IMR-90 (cell line): ENCODE results near the gene MCM6. TPM values are rescaled to one million over a fixed set of nuclear protein-coding genes. Genes with fewer than 3 reads are reported as not detected.

Experiments
- ATAC-seq: fragments of 200-7000 bp; cut with Tn5 transposase; 2 replicates; pipeline ENCODE4 v1.9.1; 2020; ENCODE audit warnings: low read depth, mild to moderate bottlenecking, moderate library complexity
- BruUV-seq: library from RNA; stranded (reverse); fragments of 400-500 nt; replicated peaks from 2 replicates; lab custom pipeline; 2021; lab: Mats Ljungman, UMichigan
- CTCF ChIA-PET: fragments of 300-600 bp; formaldehyde crosslinking; extraction: SDS; loops from one replicate; lab custom pipeline; 2021; ENCODE audit warnings: antibody characterized with exemption; lab: Yijun Ruan, JAX
- POLR2A ChIA-PET: fragments of 300-600 bp; sonication (Branson Sonifier 250); formaldehyde crosslinking; loops from one replicate; lab custom pipeline; 2022; ENCODE audit warnings: antibody characterized with exemption; ENCODE audit not compliant: unreplicated experiment; lab: Charles Lee
- DNase-seq: peaks from one replicate; pipeline ENCODE4 v3.0.0; 2013
- H2AFZ ChIP-seq: replicated peaks from 2 replicates; pipeline ENCODE3; 2013; ENCODE audit warnings: low read length, mild to moderate bottlenecking; ENCODE audit not compliant: poor library complexity
- H2AK5ac ChIP-seq: 2 replicates; pipeline ENCODE4 v1.6.1; 2013; ENCODE audit warnings: low read depth, low read length, inconsistent platforms
- H2AK9ac ChIP-seq: replicated peaks from 2 replicates; pipeline ENCODE3; 2013; ENCODE audit warnings: mild to moderate bottlenecking, low read depth, low read length, moderate library complexity; ENCODE audit not compliant: poor library complexity
- H2BK120ac ChIP-seq: 2 replicates; pipeline ENCODE4 v1.6.1; 2013; ENCODE audit warnings: low read depth, low read length, inconsistent platforms
- H2BK15ac ChIP-seq: 3 replicates; pipeline ENCODE4 v1.6.1; 2013; ENCODE audit warnings: low read depth, low read length, inconsistent platforms
- H2BK20ac ChIP-seq: 2 replicates; pipeline ENCODE4 v1.6.1; 2013; ENCODE audit warnings: low read depth, mild to moderate bottlenecking, inconsistent platforms, low read length, moderate library complexity
- H2BK5ac ChIP-seq: 2 replicates; pipeline ENCODE4 v1.6.1; 2013; ENCODE audit warnings: mild to moderate bottlenecking, low read depth, low read length, inconsistent platforms; ENCODE audit not compliant: poor library complexity, severe bottlenecking
- H3K14ac ChIP-seq: replicated peaks from 2 replicates; pipeline ENCODE4 v1.6.1; 2013; ENCODE audit warnings: low read depth, low read length, inconsistent platforms
- H3K18ac ChIP-seq: 2 replicates; pipeline ENCODE4 v1.6.1; 2013; ENCODE audit warnings: low read depth, low read length, control low read depth
- H3K23ac ChIP-seq: 2 replicates; pipeline ENCODE4 v1.6.1; 2013; ENCODE audit warnings: low read depth, low read length, inconsistent platforms
- H3K27ac ChIP-seq: 2 replicates; pipeline ENCODE4 v1.5.1; 2013; ENCODE audit warnings: mild to moderate bottlenecking, control low read depth, low read length; ENCODE audit not compliant: insufficient read depth
- H3K27me3 ChIP-seq: 2 replicates; pipeline ENCODE4 v1.6.1; 2013; ENCODE audit warnings: low read length; ENCODE audit not compliant: control insufficient read depth, insufficient read depth
- H3K36me3 ChIP-seq: 2 replicates; pipeline ENCODE4 v1.6.1; 2013; ENCODE audit warnings: low read length, mixed read lengths; ENCODE audit not compliant: control insufficient read depth, insufficient read depth
- H3K4ac ChIP-seq: 2 replicates; pipeline ENCODE4 v1.6.1; 2013; ENCODE audit warnings: low read depth, low read length, inconsistent platforms
- H3K4me1 ChIP-seq: 2 replicates; pipeline ENCODE4 v1.6.1; 2013; ENCODE audit warnings: low read length, mixed read lengths; ENCODE audit not compliant: control insufficient read depth, insufficient read depth
- H3K4me2 ChIP-seq: 2 replicates; pipeline ENCODE4 v1.6.1; 2013; ENCODE audit warnings: low read depth, mild to moderate bottlenecking, control low read depth, low read length, moderate library complexity
- H3K4me3 ChIP-seq: 2 replicates; pipeline ENCODE4 v1.5.1; 2013; ENCODE audit warnings: low read depth, mild to moderate bottlenecking, control low read depth, low read length, moderate library complexity; ENCODE audit not compliant: insufficient read depth
- H3K56ac ChIP-seq: 2 replicates; pipeline ENCODE4 v1.6.1; 2013; ENCODE audit warnings: low read length, inconsistent platforms; ENCODE audit not compliant: insufficient read depth; ENCODE audit errors: extremely low read depth
- H3K79me1 ChIP-seq, 2 experiments: 2 replicates each; pipeline ENCODE4 v1.6.1; 2013; ENCODE audit warnings: low read length in 2 of 2, inconsistent platforms in 1 of 2, low read depth in 1 of 2
- H3K9ac ChIP-seq: 2 replicates; pipeline ENCODE4 v1.6.1; 2013; ENCODE audit warnings: low read depth, low read length, control low read depth
- H3K9me1 ChIP-seq: 2 replicates; pipeline ENCODE4 v1.6.1; 2013; ENCODE audit warnings: low read length, inconsistent platforms; ENCODE audit not compliant: insufficient read depth
- H3K9me3 ChIP-seq: 2 replicates; pipeline ENCODE4 v1.6.1; 2013; ENCODE audit warnings: low read length; ENCODE audit not compliant: control insufficient read depth, insufficient read depth
- H4K20me1 ChIP-seq: 2 replicates; pipeline ENCODE4 v1.6.1; 2013; ENCODE audit warnings: low read length, inconsistent platforms; ENCODE audit not compliant: insufficient read depth
- H4K5ac ChIP-seq: 2 replicates; pipeline ENCODE4 v1.6.1; 2013; ENCODE audit warnings: mild to moderate bottlenecking, low read depth, low read length, control low read depth
- H4K8ac ChIP-seq, 2 experiments: 2 replicates each; pipeline ENCODE4 v1.6.1; 2013; ENCODE audit warnings: low read depth in 2 of 2, low read length in 2 of 2, control low read depth in 1 of 2, inconsistent platforms in 1 of 2
- H4K91ac ChIP-seq: 2 replicates; pipeline ENCODE4 v1.6.1; 2013; ENCODE audit warnings: low read depth, low read length, inconsistent platforms; ENCODE audit not compliant: insufficient read depth
- BHLHE40 ChIP-seq: fragments of 150-350 bp; IDR thresholded peaks from 2 replicates; pipeline ENCODE4 v1.6.1; 2016; ENCODE audit warnings: mild to moderate bottlenecking, low read depth, low read length
- CEBPB ChIP-seq: IDR thresholded peaks from 2 replicates; pipeline ENCODE4 v1.6.1; 2012; ENCODE audit warnings: low read depth, low read length, improper control_type of control experiment
- FOS ChIP-seq: fragments of 150-350 bp; IDR thresholded peaks from 2 replicates; pipeline ENCODE4 v1.6.1; 2016; ENCODE audit warnings: low read depth, low read length
- MAFK ChIP-seq: IDR thresholded peaks from 2 replicates; pipeline ENCODE4 v1.6.1; 2012; ENCODE audit warnings: low read depth, low read length, improper control_type of control experiment
- MAZ ChIP-seq: IDR thresholded peaks from 2 replicates; pipeline ENCODE4 v1.6.1; 2012; ENCODE audit warnings: low read depth, mild to moderate bottlenecking, low read length, improper control_type of control experiment, moderate library complexity, borderline replicate concordance
- MXI1 ChIP-seq: IDR thresholded peaks from 2 replicates; pipeline ENCODE4 v1.6.1; 2012; ENCODE audit warnings: low read depth, mild to moderate bottlenecking, low read length, moderate library complexity, borderline replicate concordance
- NFE2L2 ChIP-seq: fragments of 150-350 bp; IDR thresholded peaks from 2 replicates; pipeline ENCODE4 v1.6.1; 2016; ENCODE audit warnings: low read depth, mild to moderate bottlenecking, low read length
- POLR2A ChIP-seq: IDR thresholded peaks from 2 replicates; pipeline ENCODE4 v1.6.1; 2012; ENCODE audit warnings: mild to moderate bottlenecking, low read depth, low read length
- RFX5 ChIP-seq: IDR thresholded peaks from 2 replicates; pipeline ENCODE4 v1.8.0; 2012; ENCODE audit warnings: low read depth, mild to moderate bottlenecking, low read length, moderate library complexity
- SMC3 ChIP-seq: fragments of 150-350 bp; IDR thresholded peaks from 2 replicates; pipeline ENCODE4 v1.6.1; 2016; ENCODE audit warnings: low read depth, mild to moderate bottlenecking, antibody characterized with exemption, low read length, moderate library complexity
- WGBS, 2 experiments: methylation state at CpG; one replicate each; pipeline versions ENCODE4 v1.1.5 to v1.1.7; 2013; ENCODE audit warnings: missing lambda C conversion rate in 2 of 2; ENCODE audit not compliant: insufficient read length in 1 of 2; ENCODE audit errors: extremely low coverage in 2 of 2; 5-methylcytosine and 5-hydroxymethylcytosine counted together
- dilution Hi-C: fragments of 300-500 bp; cut with HindIII; formaldehyde crosslinking; loops from one replicate; pipeline ENCODE4 v1.14.3; 2018; ENCODE audit warnings: low sequenced_read_pairs; ENCODE audit not compliant: unreplicated experiment
- in situ Hi-C: fragments of 300-500 bp; cut with MboI; formaldehyde crosslinking; loops from 3 replicates; pipeline ENCODE4 v1.14.3; 2019; ENCODE audit warnings: low sequenced_read_pairs, inconsistent platforms, mixed read lengths
- intact Hi-C: fragments of 100-400 bp; cut with micrococcal nuclease; formaldehyde crosslinking; loops from 2 replicates; pipeline ENCODE4 v1.10.0; 2022
- polyA plus RNA-seq, 3 experiments: library from polyadenylated mRNA; depleted of rRNA; stranded (reverse); fragments of >200 nt; gene quantifications; 2 replicates each; pipeline ENCODE4 v1.2.3, GENCODE V29; 2012; ENCODE audit warnings: low replicate concordance in 1 of 3
- total RNA-seq: library from RNA; depleted of rRNA; stranded (reverse); fragments of >200 nt; gene quantifications from 2 replicates; pipeline ENCODE4 v1.2.3, GENCODE V29; 2012
- TF ChIP-seq, protein P1 (sequence below): fragments of 150-350 bp; IDR thresholded peaks from 2 replicates; pipeline ENCODE4 v1.6.1; 2017; ENCODE audit warnings: mild to moderate bottlenecking, antibody characterized with exemption, low read length, low read depth
- TF ChIP-seq, protein P2 (sequence below): fragments of 150-350 bp; IDR thresholded peaks from 2 replicates; pipeline ENCODE4 v1.6.1; 2016; ENCODE audit warnings: low read depth, mild to moderate bottlenecking, low read length, moderate library complexity, borderline replicate concordance

MCM6 gene
- total and polyA plus RNA-seq, 2 of the 4 experiments (the other 2 are of a cell fraction) = 21.4 to 29.6 TPM

GRCh38 chr2:135817951-135818350 lies 58.3 kb downstream of the MCM6 start:
- H4K20me1 ChIP-seq = no peaks in the 10 kb centered on the region
- intact Hi-C loops = loop anchor here (5.0 kb wide), 1 partner anchor 559 kb away; no protein-coding TSS in a partner anchor
- H2AK9ac ChIP-seq = peak overlapping the region; percentile 7
- no peak overlapping the region for H4K91ac ChIP-seq
- no peaks in the 10 kb centered on the region for H3K27me3 ChIP-seq
- ChIA-PET POLR2A (no interaction called here), CTCF (no interaction called here)
- DNase-seq (no peak), ATAC-seq (peak; percentile 19; the same call in 1 of the 2 replicates)
- TF ChIP-seq MAZ (no peak), SMC3 (no peak), MXI1 (no peak), RFX5 (no peak), FOS (no peak), NFE2L2 (no peak), MAFK (no peak), CEBPB (no peak), POLR2A (no peak), BHLHE40 (no peak)
- TF ChIP-seq, protein P1, sequence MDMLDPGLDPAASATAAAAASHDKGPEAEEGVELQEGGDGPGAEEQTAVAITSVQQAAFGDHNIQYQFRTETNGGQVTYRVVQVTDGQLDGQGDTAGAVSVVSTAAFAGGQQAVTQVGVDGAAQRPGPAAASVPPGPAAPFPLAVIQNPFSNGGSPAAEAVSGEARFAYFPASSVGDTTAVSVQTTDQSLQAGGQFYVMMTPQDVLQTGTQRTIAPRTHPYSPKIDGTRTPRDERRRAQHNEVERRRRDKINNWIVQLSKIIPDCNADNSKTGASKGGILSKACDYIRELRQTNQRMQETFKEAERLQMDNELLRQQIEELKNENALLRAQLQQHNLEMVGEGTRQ = no peak
- TF ChIP-seq, protein P2, sequence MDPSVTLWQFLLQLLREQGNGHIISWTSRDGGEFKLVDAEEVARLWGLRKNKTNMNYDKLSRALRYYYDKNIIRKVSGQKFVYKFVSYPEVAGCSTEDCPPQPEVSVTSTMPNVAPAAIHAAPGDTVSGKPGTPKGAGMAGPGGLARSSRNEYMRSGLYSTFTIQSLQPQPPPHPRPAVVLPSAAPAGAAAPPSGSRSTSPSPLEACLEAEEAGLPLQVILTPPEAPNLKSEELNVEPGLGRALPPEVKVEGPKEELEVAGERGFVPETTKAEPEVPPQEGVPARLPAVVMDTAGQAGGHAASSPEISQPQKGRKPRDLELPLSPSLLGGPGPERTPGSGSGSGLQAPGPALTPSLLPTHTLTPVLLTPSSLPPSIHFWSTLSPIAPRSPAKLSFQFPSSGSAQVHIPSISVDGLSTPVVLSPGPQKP = no peak
- no peak overlapping the region for H2BK20ac ChIP-seq
- no peak overlapping the region for H2BK15ac ChIP-seq
- no peak overlapping the region for H3K9ac ChIP-seq
- H4K5ac ChIP-seq = no peak overlapping the region
- H3K4me3 ChIP-seq = no peak overlapping the region
- H3K4me2 ChIP-seq = no peak overlapping the region
- no peak overlapping the region for H3K4ac ChIP-seq
- no peaks in the 10 kb centered on the region for H3K79me1 ChIP-seq
- no peak overlapping the region for H3K14ac ChIP-seq
- in situ Hi-C loops = no loop called here
- no peak overlapping the region for H4K8ac ChIP-seq
- H2BK120ac ChIP-seq = no peak overlapping the region
- dilution Hi-C loops = no loop called here
- H3K23ac ChIP-seq = no peak overlapping the region
- no peak overlapping the region for H2BK5ac ChIP-seq
- H3K27ac ChIP-seq = no peak overlapping the region
- no peak overlapping the region for H3K18ac ChIP-seq
- H2AK5ac ChIP-seq = no peak overlapping the region; the same call in 1 of the 2 replicates
- 61% methylated on average over 4 of the region's 4 CpGs; no CpG with 5 or more reads in 1 of the 2 experiments for WGBS, 2 experiments
- no peaks in the 10 kb centered on the region; the same call in 1 of the 2 replicates for H3K9me3 ChIP-seq
- H3K36me3 ChIP-seq = no peaks in the 10 kb centered on the region
- H2AFZ ChIP-seq = peak overlapping the region; percentile 35
- no TSS peak for BruUV-seq
- no peak overlapping the region for H3K56ac ChIP-seq
- H3K9me1 ChIP-seq = no peaks in the 10 kb centered on the region
- H3K4me1 ChIP-seq = peaks cover 6% of the 10 kb centered on the region; the same call in 1 of the 2 replicates
